ENCODE results near the gene CABCOCO1.

CABCOCO1 gene

GRCh38 chr10:61662794-61663259 is at the start of gene CABCOCO1:
CABCOCO1 (plus strand) TSS chr10:61662929; CDS start chr10:61662973, 44 bp downstream.
- DNase-seq (ENCODE audit: low read depth): peak; percentile 57

- no peak for DNase-seq (ENCODE audit: low read depth)
These were observed 49.1 kb upstream of the CABCOCO1 start for GRCh38 chr10:61613665-61614064.

- DNase-seq (ENCODE audit: low read depth): no peak
These were observed 46.1 kb upstream of the CABCOCO1 start for GRCh38 chr10:61616611-61617010.

- no peak for DNase-seq (ENCODE audit: low read depth)
These were observed 45.5 kb upstream of the CABCOCO1 start for GRCh38 chr10:61617180-61617579.

GRCh38 chr10:61617586-61617985 is 45.1 kb upstream of the CABCOCO1 start:
- DNase-seq (ENCODE audit: low read depth): peak; percentile 26

- peak; percentile 80 for DNase-seq (ENCODE audit: low read depth)
These were observed 44.3 kb upstream of the CABCOCO1 start for GRCh38 chr10:61618388-61618961.

GRCh38 chr10:61620506-61620905 is 42.2 kb upstream of the CABCOCO1 start:
- DNase-seq (ENCODE audit: low read depth): no peak

- DNase-seq (ENCODE audit: low read depth): no peak
These were observed 41.1 kb upstream of the CABCOCO1 start for GRCh38 chr10:61621605-61622051.

GRCh38 chr10:61623161-61623560 is 39.6 kb upstream of the CABCOCO1 start:
- DNase-seq (ENCODE audit: low read depth): no peak

- DNase-seq (ENCODE audit: low read depth): no peak
These were observed 36.5 kb upstream of the CABCOCO1 start for GRCh38 chr10:61626209-61626608.

GRCh38 chr10:61627266-61627665 is 35.5 kb upstream of the CABCOCO1 start:
- peak; percentile 63 for DNase-seq (ENCODE audit: low read depth)

- peak; percentile 95 for DNase-seq (ENCODE audit: low read depth)
These were observed 34.4 kb upstream of the CABCOCO1 start for GRCh38 chr10:61628151-61628874.

GRCh38 chr10:61628875-61629513 is 33.7 kb upstream of the CABCOCO1 start:
- peak; percentile 99 for DNase-seq (ENCODE audit: low read depth)

- DNase-seq (ENCODE audit: low read depth): no peak
These were observed 33.2 kb upstream of the CABCOCO1 start for GRCh38 chr10:61629576-61629975.

GRCh38 chr10:61632057-61632670 is 30.6 kb upstream of the CABCOCO1 start:
- no peak for DNase-seq (ENCODE audit: low read depth)

- DNase-seq (ENCODE audit: low read depth): peak; percentile 48
These were observed 29.1 kb upstream of the CABCOCO1 start for GRCh38 chr10:61633665-61634064.

GRCh38 chr10:61634746-61635145 is 28.0 kb upstream of the CABCOCO1 start:
- DNase-seq (ENCODE audit: low read depth): peak; percentile 31

- no peak for DNase-seq (ENCODE audit: low read depth)
These were observed 27.3 kb upstream of the CABCOCO1 start for GRCh38 chr10:61635471-61635870.

GRCh38 chr10:61635932-61636331 is 26.8 kb upstream of the CABCOCO1 start:
- no peak for DNase-seq (ENCODE audit: low read depth)

- DNase-seq (ENCODE audit: low read depth): no peak
These were observed 22.8 kb upstream of the CABCOCO1 start for GRCh38 chr10:61639952-61640351.

- no peak for DNase-seq (ENCODE audit: low read depth)
These were observed 21.9 kb upstream of the CABCOCO1 start for GRCh38 chr10:61640856-61641255.

- DNase-seq (ENCODE audit: low read depth): no peak
These were observed 20.6 kb upstream of the CABCOCO1 start for GRCh38 chr10:61642150-61642571.

GRCh38 chr10:61642676-61643075 is 20.1 kb upstream of the CABCOCO1 start:
- peak; percentile 73 for DNase-seq (ENCODE audit: low read depth)
